Embryonic facial prominence (tissue), 1 donor: Measurements from ENCODE around the gene TMEM131L.
A peak's percentile ranks its signal among the peaks of the same experiment; 100 is the strongest.
"Not testable (repeated sequence)": the region's sequence is repeated elsewhere in the genome, so short reads cannot be mapped to it uniquely, and the experiment has no call there.

ENCODE experiments used
- DNase-seq: peaks from one replicate; pipeline ENCODE4 v3.0.0-alpha.2; 2016; ENCODE audit errors: extremely low spot score

The TMEM131L gene, protein sequence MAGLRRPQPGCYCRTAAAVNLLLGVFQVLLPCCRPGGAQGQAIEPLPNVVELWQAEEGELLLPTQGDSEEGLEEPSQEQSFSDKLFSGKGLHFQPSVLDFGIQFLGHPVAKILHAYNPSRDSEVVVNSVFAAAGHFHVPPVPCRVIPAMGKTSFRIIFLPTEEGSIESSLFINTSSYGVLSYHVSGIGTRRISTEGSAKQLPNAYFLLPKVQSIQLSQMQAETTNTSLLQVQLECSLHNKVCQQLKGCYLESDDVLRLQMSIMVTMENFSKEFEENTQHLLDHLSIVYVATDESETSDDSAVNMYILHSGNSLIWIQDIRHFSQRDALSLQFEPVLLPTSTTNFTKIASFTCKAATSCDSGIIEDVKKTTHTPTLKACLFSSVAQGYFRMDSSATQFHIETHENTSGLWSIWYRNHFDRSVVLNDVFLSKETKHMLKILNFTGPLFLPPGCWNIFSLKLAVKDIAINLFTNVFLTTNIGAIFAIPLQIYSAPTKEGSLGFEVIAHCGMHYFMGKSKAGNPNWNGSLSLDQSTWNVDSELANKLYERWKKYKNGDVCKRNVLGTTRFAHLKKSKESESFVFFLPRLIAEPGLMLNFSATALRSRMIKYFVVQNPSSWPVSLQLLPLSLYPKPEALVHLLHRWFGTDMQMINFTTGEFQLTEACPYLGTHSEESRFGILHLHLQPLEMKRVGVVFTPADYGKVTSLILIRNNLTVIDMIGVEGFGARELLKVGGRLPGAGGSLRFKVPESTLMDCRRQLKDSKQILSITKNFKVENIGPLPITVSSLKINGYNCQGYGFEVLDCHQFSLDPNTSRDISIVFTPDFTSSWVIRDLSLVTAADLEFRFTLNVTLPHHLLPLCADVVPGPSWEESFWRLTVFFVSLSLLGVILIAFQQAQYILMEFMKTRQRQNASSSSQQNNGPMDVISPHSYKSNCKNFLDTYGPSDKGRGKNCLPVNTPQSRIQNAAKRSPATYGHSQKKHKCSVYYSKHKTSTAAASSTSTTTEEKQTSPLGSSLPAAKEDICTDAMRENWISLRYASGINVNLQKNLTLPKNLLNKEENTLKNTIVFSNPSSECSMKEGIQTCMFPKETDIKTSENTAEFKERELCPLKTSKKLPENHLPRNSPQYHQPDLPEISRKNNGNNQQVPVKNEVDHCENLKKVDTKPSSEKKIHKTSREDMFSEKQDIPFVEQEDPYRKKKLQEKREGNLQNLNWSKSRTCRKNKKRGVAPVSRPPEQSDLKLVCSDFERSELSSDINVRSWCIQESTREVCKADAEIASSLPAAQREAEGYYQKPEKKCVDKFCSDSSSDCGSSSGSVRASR (N-terminal part only)

DNA sequence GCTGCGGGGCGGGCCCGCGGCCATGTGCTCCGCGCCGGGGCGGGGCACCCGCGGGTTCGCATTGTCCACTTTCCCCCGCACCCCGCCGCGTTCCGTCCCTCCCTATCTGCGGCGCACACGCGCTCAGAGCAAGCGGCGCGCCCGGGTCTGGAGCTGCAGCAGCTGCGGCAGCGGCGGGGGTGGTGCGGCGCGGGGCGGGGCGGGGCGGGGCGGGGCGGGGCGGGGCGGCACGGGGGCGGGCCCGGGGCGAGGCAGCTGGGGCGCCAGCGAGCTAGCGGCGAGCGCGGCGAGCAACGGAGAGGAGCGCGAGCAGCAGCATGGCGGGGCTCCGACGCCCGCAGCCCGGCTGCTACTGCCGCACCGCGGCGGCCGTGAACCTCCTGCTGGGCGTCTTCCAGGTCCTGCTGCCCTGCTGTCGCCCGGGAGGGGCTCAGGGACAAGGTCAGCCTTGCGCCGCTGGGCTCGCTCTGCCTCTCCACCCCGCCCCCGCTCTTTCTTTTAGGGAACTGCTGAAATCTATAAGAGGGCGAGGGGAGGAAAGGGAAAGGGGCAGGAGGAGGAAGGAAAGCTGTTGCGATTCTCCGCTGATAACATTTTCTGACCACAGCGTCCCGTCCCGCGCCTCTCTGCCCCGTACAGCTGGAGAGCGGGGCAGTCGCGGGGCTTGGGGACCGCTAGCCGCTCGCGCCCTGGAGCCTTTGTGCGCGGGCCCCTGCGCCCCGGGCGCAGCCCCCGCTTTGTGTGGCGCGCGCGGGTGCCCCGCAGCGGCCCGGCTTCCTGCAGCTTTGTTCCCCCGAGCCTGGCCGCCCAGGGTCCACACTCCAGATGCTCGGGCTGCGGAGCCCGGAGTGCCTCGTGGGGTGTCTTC is at the start of gene TMEM131L:
Gene TMEM131L, plus strand, starts transcription at position 280 of the 868 bp plus-strand sequence. Its CDS starts 38 bp downstream, at position 318.
- no peak for DNase-seq

DNA sequence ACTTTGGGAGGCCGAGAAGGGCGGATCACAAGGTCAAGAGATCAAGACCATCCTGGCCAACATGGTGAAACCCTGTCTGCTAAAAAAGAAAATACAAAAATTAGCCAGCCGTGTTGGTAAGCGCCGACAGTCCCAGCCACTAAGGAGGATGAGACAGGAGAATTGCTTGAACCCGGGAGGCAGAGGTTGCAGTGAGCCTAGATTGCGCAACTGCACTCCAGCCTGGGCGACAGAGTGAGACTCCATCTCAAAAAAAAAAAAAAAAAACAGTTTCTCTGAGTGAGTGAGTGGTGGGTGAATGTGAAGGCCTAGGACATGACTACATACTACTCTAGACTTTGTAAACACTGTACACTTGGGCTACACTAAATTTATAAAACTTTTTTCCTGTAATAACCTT is 49.7 kb upstream of the TMEM131L start:
- DNase-seq = not testable (repeated sequence)

DNA sequence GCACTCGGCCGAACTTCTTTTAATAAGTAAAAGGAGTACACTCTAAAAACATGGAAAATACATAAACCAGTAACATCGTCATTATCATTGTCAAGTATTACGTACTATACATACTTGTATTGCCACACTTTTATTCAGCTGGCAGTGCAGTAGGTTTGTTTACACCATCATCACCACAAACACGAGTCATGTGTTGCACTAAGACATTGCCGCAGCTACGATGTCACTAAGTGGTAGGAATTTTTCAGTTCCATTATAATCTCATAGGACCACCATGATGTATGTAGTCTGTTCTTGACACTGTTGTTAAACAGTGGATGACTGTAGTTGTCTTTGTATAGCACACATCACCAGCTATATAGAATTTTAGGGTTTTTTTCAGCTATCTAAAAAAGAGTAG is 48.0 kb upstream of the TMEM131L start:
- no peak for DNase-seq

DNA sequence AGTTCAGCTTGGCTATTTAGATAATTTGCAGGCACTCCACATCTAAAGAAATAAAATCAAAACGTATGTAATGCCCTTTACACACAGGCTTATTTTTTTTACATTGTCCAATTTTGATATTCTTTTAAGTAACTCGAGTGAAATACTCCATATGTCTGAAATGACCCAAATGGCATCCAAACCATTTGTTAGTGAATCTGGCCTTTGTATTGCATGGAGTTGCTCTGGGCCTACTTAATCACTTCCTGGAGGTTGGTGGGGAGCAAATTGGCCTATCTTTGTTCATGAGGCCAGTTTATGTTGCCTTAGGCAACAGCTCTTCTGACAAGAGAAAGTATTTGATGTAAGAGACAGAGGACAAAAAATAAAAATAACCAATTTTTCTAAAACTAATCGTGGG is 47.6 kb upstream of the TMEM131L start:
- no peak for DNase-seq

DNA sequence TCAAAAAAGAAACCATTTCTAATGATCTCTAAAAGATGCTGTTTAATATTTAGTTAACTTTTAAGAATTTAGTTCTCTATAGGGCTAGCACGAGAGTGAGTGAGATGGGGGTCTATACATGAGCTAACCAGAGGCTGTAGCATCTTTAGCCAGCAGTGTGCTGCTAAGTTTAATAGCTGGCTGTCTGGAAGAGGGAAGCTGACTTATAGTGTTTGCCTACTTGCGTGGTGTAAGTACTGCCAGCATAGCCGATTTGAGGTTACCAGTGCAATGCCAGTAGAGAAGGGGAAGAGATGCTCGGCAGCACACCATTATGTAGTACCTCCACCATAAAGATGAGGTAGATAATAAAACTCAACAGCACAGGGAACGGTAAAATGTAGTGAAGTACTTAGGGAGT is 47.1 kb upstream of the TMEM131L start:
- no peak for DNase-seq

DNA sequence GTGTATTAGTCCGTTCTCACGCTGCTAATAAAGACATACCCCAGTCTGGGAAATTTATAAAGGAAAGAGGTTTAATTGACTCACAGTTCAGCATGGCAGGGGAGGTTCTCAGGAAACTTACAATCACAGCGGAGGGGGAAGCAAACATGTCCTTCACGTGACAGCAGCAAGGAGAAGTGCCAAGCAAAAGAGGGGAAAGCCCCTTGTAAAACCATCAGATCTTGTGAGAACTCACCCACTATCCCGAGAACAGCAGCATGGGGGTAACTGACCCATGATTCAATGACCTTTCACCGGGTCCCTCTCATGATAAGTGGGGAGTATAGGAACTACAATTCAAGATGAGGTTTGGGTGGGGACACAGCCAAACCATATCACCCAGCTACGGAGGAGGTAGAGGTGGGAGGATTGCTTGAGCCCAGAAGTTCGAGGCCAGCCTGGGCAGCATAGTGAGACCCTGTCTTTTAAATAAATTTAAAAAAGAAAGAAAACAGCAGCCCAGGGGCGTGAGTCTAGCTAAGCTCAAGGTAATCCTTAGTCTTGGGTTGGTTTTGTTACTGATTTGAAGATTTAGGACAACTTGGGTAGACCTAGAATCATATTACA is 46.4 kb upstream of the TMEM131L start:
- no peak for DNase-seq

DNA sequence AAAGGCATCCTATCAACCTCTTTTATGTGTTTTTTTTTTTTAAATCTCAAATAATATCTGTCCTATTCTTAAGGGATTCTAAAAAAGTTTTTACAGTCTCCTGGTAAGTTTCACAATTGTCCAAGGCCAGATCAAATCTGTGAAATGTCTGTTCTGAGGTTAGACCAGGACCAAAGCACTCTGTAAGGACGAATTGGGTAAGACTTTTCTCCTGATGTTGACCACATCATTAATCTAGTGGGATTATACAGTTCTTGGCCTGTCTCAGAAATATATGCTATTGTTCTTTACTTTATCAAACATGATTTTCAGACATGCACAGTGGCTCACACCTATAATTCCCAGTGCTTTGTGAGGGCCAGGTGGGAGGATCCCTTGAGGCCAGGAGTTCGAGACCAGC is 45.8 kb upstream of the TMEM131L start:
- DNase-seq = no peak

DNA sequence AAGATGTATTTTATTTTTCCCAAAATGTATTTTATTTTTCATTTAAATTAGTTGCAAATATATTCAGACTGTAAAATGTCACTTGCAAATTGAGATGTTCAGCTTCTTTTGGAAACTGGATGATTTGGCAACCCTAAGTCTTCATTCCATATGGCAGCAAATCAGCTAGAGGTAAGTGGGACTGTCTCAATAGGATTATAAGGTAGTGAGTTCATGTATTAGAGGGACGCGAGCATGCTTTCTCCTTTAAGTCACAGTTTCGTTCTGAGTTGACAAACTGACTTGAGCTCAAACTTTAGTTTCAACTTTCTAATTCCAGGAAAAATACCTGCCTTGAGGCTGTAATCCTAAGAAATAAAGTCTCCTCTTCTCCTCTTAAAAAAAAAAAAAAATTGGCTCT is 44.2 kb upstream of the TMEM131L start:
- no peak for DNase-seq

DNA sequence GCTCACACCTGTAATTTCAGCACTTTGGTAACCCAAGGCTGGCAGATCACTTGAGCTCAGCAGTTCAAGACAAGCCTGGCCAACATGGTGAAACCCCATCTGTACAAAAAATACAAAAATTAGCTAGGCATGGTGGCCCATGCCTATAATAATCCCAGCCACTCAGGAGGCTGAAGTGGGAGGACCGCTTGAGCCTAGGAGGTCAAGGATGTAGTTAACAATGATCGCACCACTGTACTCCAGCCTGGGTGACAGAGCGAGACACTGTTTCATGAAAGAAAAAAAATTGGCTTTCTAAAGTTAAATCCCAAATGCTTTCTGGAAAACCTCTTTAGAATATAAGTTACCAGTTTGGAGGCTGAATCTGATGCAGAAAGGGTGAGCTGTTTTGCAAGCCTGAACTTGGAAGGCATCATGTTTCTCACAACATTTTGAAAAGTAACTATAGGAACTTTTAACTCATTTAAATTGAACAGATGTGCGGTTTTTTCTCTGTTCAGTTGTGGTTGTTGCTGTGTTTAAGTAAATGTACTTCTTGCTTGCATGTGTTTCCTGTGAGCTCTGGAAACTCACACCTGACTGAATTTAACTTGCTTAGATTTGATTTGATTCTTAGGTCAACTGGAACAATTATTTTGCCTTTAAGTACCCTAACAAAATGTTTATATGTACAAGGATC is 39.8 kb upstream of the TMEM131L start:
- DNase-seq = peak; percentile 76

DNA sequence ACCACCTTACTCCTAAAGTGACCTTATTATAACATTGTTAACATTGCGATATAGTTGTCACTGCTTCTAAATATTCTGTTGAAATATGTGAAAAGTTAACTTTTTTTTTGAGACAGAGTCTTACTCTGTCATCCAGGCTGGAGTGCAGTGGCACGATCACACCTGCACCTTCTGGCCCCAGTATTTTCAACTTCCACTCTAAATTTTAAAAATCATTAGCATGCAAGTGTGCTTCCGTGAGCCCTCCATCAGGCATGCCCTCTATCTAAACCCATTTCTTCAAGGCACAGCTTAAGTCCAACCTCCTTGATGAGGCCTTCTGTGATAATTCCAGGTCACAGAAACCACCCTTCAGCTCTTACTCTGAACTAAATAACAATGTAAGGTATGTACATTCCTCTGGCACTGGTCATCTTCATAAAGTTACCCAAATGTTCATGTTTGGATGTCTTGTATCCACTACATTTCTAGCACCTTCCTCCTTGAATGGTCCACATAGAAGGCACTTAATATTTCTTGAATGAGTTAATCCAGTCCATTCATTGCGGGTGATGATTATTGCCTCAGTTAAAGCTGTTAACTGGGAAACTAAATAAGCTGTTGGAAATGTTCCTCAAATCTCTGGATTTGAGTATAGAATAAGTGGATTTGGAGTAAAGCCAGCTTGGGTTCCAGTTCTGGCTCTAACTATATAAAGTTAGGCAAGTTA is 38.6 kb upstream of the TMEM131L start:
- DNase-seq = no peak

DNA sequence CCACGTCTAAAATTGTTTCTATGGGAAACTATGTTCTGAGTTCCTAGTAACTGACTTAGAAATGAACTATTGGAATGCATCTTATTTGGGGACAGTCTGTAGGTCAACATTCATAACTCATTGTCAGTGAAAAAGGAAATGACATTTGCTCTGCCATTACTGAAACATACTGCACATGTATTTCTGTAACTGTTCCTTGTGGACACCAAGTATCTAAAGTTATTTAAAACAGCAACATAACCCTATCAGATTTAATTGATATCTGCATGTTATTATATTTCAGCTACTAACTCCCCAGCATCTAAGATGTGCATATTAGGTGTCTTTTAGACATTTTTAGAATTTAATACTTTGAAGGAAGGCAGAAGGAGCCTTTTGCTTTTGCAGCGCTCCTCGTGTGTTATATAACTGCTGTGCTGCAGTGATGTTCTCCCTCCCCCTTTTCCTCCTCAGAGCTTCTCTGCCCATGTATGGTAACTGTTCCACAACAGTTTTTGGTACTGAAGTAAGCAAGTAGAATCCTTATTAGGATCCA is 37.2 kb upstream of the TMEM131L start:
- no peak for DNase-seq

DNA sequence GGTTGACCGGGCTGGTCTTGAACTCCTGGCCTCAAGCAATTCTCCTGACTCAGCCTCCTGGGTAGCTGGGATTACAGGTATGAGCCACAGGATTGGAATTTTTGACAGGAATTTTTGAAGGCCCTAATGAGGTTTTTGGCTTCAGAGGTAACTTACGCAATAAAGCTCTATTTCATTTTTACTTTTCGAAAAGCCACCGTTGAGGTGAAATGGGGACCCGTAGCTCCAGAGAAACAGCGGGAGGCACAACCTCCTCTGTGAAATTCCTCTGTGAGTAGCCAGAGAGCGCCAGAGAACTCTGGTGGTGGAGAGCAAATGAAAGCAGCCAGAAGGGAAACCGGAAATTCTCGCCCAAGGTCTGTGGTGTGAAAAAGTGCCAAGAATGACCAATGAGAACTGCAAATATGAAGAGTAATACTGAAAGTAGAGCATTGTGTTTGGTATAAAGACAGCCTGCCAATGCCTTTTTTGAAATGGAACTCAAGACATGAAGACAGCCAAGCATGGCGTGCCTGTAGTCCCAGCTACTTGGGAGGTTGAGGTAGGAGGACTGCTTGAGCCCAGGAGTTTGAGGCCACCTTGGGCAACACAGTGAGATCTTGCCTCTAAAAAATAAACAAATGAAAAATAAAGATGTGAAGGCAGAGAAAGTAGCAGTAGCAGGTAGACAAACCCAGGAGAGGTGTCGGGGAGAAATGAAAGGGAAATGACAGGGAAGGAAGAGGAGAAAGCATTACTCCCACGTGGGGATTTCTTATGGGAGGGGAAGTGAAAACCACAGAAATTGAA is 33.0 kb upstream of the TMEM131L start:
- no peak for DNase-seq

DNA sequence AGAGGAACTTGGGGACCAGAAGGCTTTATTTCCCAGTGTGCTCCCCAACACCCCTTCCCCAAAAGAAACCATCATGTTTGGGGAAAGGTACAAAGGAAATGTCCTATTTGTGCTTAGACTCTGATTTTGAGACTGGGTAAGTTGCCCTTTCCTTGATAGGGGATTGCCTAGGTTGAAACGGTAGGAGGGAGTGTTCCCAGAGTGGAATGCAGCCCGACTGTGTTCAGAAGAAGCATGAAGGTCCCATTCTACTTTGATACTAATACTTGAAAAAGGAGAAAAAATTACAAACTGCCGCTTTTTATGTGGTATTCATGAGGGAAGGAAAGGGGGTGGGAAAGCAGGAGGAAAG is 32.4 kb upstream of the TMEM131L start:
- no peak for DNase-seq

DNA sequence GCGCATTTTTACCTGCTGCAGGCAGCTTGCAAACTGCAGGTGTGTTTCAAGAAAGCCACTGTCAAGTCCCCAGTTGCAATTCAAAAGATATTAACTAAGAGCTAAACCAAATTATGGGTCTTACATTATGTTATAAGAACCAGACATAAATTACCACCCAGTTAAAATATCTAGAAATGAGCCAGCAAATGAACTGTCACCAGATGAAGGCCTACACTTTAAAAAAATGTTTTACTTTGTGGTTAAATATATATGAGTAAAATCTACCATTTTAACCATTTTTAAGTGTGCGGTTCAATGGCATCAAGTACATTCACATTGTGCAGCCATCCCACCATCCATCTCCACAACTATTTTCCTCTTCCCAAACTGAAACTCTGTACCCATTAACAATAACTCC is 32.0 kb upstream of the TMEM131L start:
- no peak for DNase-seq

DNA sequence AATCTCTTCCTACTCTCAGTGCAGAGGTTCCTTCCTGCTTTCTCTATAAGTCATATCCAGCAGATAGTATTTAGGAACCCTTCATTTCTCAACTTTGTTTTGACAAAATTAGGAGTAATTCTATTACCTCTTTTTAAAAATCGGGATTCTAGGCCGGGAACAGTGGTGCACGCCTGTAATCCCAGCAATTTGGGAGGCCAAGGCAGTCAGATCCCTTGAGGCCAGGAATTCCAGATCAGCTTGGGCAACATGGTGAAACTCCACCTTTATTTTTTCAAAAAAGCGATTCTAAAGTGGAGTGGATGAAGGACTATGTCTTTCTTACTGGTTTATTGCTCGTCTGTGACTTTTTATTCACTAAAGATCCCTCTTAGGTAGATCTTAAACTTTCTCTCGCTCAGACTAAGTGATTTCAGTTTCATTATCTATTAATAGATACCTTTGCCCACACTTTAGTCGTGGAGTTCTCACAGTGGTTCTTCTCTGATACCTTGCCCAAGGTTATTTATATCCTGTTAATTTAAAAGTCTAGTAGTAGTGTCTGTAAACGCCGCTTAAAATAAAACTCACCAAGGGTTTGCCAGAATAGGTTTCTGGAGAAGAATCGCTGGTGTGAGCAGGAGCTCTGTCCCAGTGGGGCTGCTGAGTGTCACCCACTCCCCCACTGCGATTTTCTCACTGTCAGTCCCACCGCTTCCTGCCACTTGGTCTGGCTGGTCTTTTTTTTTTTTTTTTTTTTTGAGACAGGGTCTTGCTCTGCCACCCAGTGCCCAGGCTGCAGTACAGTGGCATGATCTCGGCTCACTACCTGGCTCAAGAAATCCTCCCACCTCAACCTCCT is 27.0 kb upstream of the TMEM131L start:
- no peak for DNase-seq

DNA sequence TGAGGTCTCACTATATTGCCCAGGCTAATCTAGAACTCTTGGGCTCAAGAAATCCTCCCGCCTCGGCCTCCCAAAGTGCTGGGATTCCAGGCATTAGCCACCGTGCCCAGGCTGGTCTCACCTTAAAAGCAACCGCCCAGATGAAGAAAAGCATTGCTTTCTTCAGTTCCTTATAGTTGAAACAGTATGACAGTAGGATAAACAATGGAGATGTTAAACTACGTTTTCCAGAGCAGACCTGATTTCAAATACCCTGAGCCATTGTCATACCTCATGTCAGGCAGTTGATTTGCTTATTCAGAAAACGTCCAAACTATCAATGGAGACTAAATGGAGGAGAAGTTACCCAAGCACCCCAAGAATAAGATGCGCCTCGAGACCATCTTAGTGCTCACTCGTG is 26.3 kb upstream of the TMEM131L start:
- DNase-seq = no peak

DNA sequence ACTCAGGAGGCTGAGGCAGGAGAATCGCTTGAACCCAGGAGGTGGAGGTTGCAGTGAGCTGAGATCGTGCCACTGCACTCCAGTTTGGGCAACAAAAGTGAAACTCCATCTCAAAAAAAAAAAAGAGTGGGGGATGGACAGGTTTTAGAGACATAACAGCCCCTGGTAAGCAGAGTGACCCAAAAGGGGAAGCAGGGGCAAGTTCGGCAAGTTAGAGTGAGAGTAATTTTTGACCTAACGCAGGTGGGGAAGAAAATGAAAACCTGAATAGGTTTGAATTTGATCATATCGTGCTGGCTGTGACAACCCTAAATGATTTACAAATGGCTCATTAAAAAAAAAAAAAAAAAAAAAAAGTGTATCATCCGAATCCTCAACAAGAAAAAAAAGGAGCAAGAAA is 25.7 kb upstream of the TMEM131L start:
- no peak for DNase-seq
